K562 (cell line): Measurements from ENCODE around the gene PRLHR. TPM values are rescaled to one million over a fixed set of nuclear protein-coding genes. Genes with fewer than 3 reads are reported as not detected.

Source experiments
- ATAC-seq: fragments of 200-7000 bp; cut with Tn5 transposase; 3 replicates; pipeline ENCODE4 v1.9.1; 2020; ENCODE audit warnings: moderate library complexity
- BruUV-seq: library from RNA; stranded (reverse); fragments of 400-500 nt; replicated peaks from 2 replicates; lab custom pipeline; 2021; lab: Mats Ljungman, UMichigan
- CTCF ChIA-PET: fragments of 300-600 bp; formaldehyde crosslinking; extraction: SDS; loops from one replicate; lab custom pipeline; 2021; ENCODE audit warnings: low intra/inter-chr PET ratio; lab: Yijun Ruan, JAX
- POLR2A ChIA-PET: fragments of 300-600, 350-650 bp; sonication (Branson Sonifier 250); formaldehyde crosslinking; extraction: SDS; loops from one replicate; lab custom pipeline; 2021; ENCODE audit warnings: antibody characterized with exemption, inconsistent platforms; lab: Yijun Ruan, JAX
- DNase-seq, 4 experiments: peaks; one replicate each; pipeline versions ENCODE4 v3.0.0 to v3.0.0-alpha.2; 2011 to 2018; ENCODE audit warnings: low spot score in 3 of 4, mixed read lengths in 3 of 4; ENCODE audit errors: extremely low read depth in 1 of 4
- FAIRE-seq: peaks from 2 replicates; lab custom pipeline; 2011; peaks lifted over from hg19 to GRCh38; lab: Jason Lieb, UNC
- H2AFZ ChIP-seq: 2 replicates; pipeline ENCODE4 v1.6.0; 2011; ENCODE audit warnings: low read depth, low read length, control low read depth, inconsistent platforms
- H3K27ac ChIP-seq: fragments of 200-600 bp; 3 replicates; pipeline ENCODE4 v1.8.0; 2011; ENCODE audit warnings: low read depth, mild to moderate bottlenecking, control low read depth, inconsistent platforms, low read length, moderate library complexity, mixed read lengths; ENCODE audit errors: extremely low read depth
- H3K27me3 ChIP-seq, 2 experiments: fragments of 300-600 bp in 1 of 2; 2 replicates in 1 of 2; 3 replicates in 1 of 2; pipeline versions ENCODE4 v1.6.0 to v1.8.0; 2011; ENCODE audit warnings: inconsistent platforms in 2 of 2, low read length in 2 of 2, mild to moderate bottlenecking in 1 of 2, mixed read lengths in 1 of 2, moderate library complexity in 1 of 2; ENCODE audit not compliant: control insufficient read depth in 2 of 2, insufficient read depth in 2 of 2
- H3K36me3 ChIP-seq: fragments of 300-600 bp; 3 replicates; pipeline ENCODE4 v1.8.0; 2011; ENCODE audit warnings: mild to moderate bottlenecking, low read length, inconsistent platforms; ENCODE audit not compliant: control insufficient read depth, insufficient read depth
- H3K4me1 ChIP-seq, 2 experiments: fragments of 200-600 bp in 1 of 2; replicated peaks in 1 of 2; 2 replicates in 1 of 2; 3 replicates in 1 of 2; pipeline versions ENCODE4 v1.5.1 to v1.8.0; 2011; ENCODE audit warnings: inconsistent platforms in 2 of 2, low read length in 2 of 2, mild to moderate bottlenecking in 1 of 2, mixed read lengths in 1 of 2, moderate library complexity in 1 of 2; ENCODE audit not compliant: control insufficient read depth in 2 of 2, insufficient read depth in 2 of 2
- H3K4me2 ChIP-seq: 2 replicates; pipeline ENCODE4 v1.6.1; 2011; ENCODE audit warnings: low read length, control low read depth, inconsistent platforms, mixed read lengths; ENCODE audit not compliant: insufficient read depth
- H3K4me3 ChIP-seq: fragments of 200-600 bp; sonication (generic), shearing (Covaris generic); 2 replicates; pipeline ENCODE4 v1.5.1; 2016; ENCODE audit warnings: control low read depth, inconsistent platforms
- H3K79me2 ChIP-seq: fragments of 200-600 bp; 3 replicates; pipeline ENCODE4 v1.8.0; 2011; ENCODE audit warnings: low read length, inconsistent platforms; ENCODE audit not compliant: control insufficient read depth, insufficient read depth
- H3K9ac ChIP-seq, 2 experiments: 2 replicates each; pipeline versions ENCODE4 v1.6.0 to v1.6.1; 2011; ENCODE audit warnings: low read depth in 2 of 2, low read length in 2 of 2, control low read depth in 1 of 2, inconsistent platforms in 1 of 2, mild to moderate bottlenecking in 1 of 2, mixed read lengths in 1 of 2; ENCODE audit not compliant: insufficient read depth in 1 of 2
- H3K9me1 ChIP-seq: one replicate; pipeline ENCODE4 v1.6.0; 2011; ENCODE audit warnings: inconsistent platforms, mild to moderate bottlenecking, low read length, moderate library complexity; ENCODE audit not compliant: control insufficient read depth, insufficient read depth
- H3K9me3 ChIP-seq: replicated peaks from 2 replicates; pipeline ENCODE4 v1.5.1; 2011; ENCODE audit warnings: low read depth, low read length, inconsistent platforms; ENCODE audit not compliant: control insufficient read depth, insufficient read depth
- H4K20me1 ChIP-seq: replicated peaks from 2 replicates; pipeline ENCODE4 v1.6.1; 2011; ENCODE audit warnings: low read length, inconsistent platforms, mixed read lengths; ENCODE audit not compliant: control insufficient read depth, insufficient read depth
- CHAMP1 ChIP-seq: fragments of 450-650 bp; IDR thresholded peaks from 2 replicates; pipeline ENCODE4 v1.6.1; 2016; ENCODE audit warnings: mild to moderate bottlenecking
- ESRRB ChIP-seq: fragments of 250-450 bp; sonication (Bioruptor Pico); IDR thresholded peaks from 2 replicates; pipeline ENCODE4 v1.5.0; 2020; ENCODE audit warnings: mild to moderate bottlenecking, moderate library complexity, borderline replicate concordance
- FOXM1 ChIP-seq, 2 experiments: fragments of 450-650 bp in 1 of 2; sonication (generic) in 1 of 2; formaldehyde crosslinking in 1 of 2; IDR thresholded peaks; 2 replicates each; pipeline versions ENCODE4 v1.6.1 to v1.9.0; 2017 to 2022; ENCODE audit warnings: low read depth in 2 of 2, mild to moderate bottlenecking in 2 of 2, missing genetic modification reagents in 1 of 2, moderate library complexity in 1 of 2
- HNRNPH1 ChIP-seq: fragments of 200-400 bp; formaldehyde crosslinking; optimal IDR thresholded peaks from 2 replicates; pipeline ENCODE3; 2017; ENCODE audit warnings: low read depth, mild to moderate bottlenecking, low read length, moderate library complexity
- IRF9 ChIP-seq: fragments of 450-650 bp; IDR thresholded peaks from 2 replicates; pipeline ENCODE4 v1.6.1; 2016; ENCODE audit warnings: missing biosample characterization, missing genetic modification characterization
- MIER1 ChIP-seq: fragments of 450-650 bp; IDR thresholded peaks from 2 replicates; pipeline ENCODE4 v1.6.1; 2016; ENCODE audit warnings: antibody characterized with exemption, mild to moderate bottlenecking, low read depth
- NFIX ChIP-seq: fragments of 250-450 bp; sonication (Bioruptor Pico); IDR thresholded peaks from 2 replicates; pipeline ENCODE4 v1.4.0; 2020; ENCODE audit warnings: low read depth, mild to moderate bottlenecking, moderate library complexity
- NFXL1 ChIP-seq: fragments of 450-650 bp; formaldehyde crosslinking; IDR thresholded peaks from 2 replicates; pipeline ENCODE4 v1.4.0; 2021; ENCODE audit warnings: mild to moderate bottlenecking
- NONO ChIP-seq, 2 experiments: fragments of 200-400 bp in 1 of 2; fragments of 450-650 bp in 1 of 2; formaldehyde crosslinking in 1 of 2; IDR thresholded peaks; 2 replicates each; pipeline ENCODE4 v1.6.1; 2017; ENCODE audit warnings: low read depth in 2 of 2, mild to moderate bottlenecking in 2 of 2, moderate library complexity in 2 of 2, low read length in 1 of 2
- PHB2 ChIP-seq: fragments of 450-650 bp; IDR thresholded peaks from 2 replicates; pipeline ENCODE4 v1.6.1; 2017; ENCODE audit warnings: low read depth
- RAD21 ChIP-seq, 2 experiments: fragments of 250-450 bp in 1 of 2; fragments of 450-650 bp in 1 of 2; sonication (Bioruptor Pico) in 1 of 2; formaldehyde crosslinking in 1 of 2; IDR thresholded peaks in 1 of 2; conservative IDR thresholded peaks in 1 of 2; 2 replicates each; pipeline versions ENCODE4 v1.4.0 to v1.8.0; 2020 to 2022; ENCODE audit warnings: mild to moderate bottlenecking in 2 of 2, moderate library complexity in 1 of 2
- RBM14 ChIP-seq: fragments of 200-400 bp; formaldehyde crosslinking; IDR thresholded peaks from 2 replicates; pipeline ENCODE4 v1.6.1; 2018; ENCODE audit warnings: low read depth, mild to moderate bottlenecking, low read length, moderate library complexity, borderline replicate concordance; ENCODE audit not compliant: insufficient read depth
- SMARCB1 ChIP-seq: IDR thresholded peaks from 2 replicates; pipeline ENCODE4 v1.6.1; 2011; ENCODE audit warnings: improper control_type of control experiment, low read depth; ENCODE audit not compliant: insufficient read length
- TAF15 ChIP-seq: fragments of 200-400 bp; formaldehyde crosslinking; IDR thresholded peaks from 2 replicates; pipeline ENCODE4 v1.6.1; 2017; ENCODE audit warnings: mild to moderate bottlenecking, low read depth, low read length, moderate library complexity
- ZNF217 ChIP-seq: sonication (generic); formaldehyde crosslinking; IDR thresholded peaks from 2 replicates; pipeline ENCODE4 v1.8.0; 2022; ENCODE audit warnings: mild to moderate bottlenecking, missing genetic modification reagents
- ZNF23 ChIP-seq: fragments of 250-450 bp; sonication (Bioruptor Pico); IDR thresholded peaks from 2 replicates; pipeline ENCODE4 v1.4.0; 2020; ENCODE audit warnings: mild to moderate bottlenecking
- ZNF449 ChIP-seq: fragments of 250-450 bp; sonication (Bioruptor Pico); IDR thresholded peaks from 2 replicates; pipeline ENCODE4 v1.8.0; 2022; ENCODE audit warnings: moderate library complexity, mild to moderate bottlenecking, inconsistent platforms
- WGBS: fragments of 100-300 bp; shearing (Covaris generic); methylation state at CpG from one replicate; pipeline ENCODE4 v1.1.6; 2016; ENCODE audit warnings: low coverage, mixed read lengths; ENCODE audit not compliant: insufficient coverage; ENCODE audit errors: missing lambda C conversion rate; 5-methylcytosine and 5-hydroxymethylcytosine counted together
- in situ Hi-C: fragments of 300-500 bp; cut with MboI; formaldehyde crosslinking; loops from 4 replicates; pipeline ENCODE4 v1.15.0; 2018; ENCODE audit warnings: inconsistent platforms, mixed read lengths
- intact Hi-C: fragments of 100-400 bp; cut with micrococcal nuclease; formaldehyde crosslinking; loops from 2 replicates; pipeline ENCODE4 v1.14.2; 2022
- polyA plus RNA-seq, 8 experiments: library from polyadenylated mRNA; depleted of rRNA in 4 of 8; stranded (reverse) in 5 of 8; unstranded in 3 of 8; fragments of >200 nt; fragmentation: Nextera tagmentation in 2 of 8; fragmentation: Illumina TruSeq in 1 of 8; extraction: Ambion mirVana in 2 of 8; extraction: Trizol in 1 of 8; gene quantifications; 2 replicates each; pipeline versions ENCODE4 v1.2.1 to v1.2.3, GENCODE V29; 2011 to 2014; ENCODE audit warnings: inconsistent platforms in 1 of 8, missing spikeins in 1 of 8
- total RNA-seq, 7 experiments: library from RNA; depleted of rRNA in 6 of 7; stranded (reverse); fragments of >200 nt in 6 of 7; fragmentation: Illumina TruSeq in 2 of 7; extraction: Trizol in 2 of 7; gene quantifications; 2 replicates each; pipeline versions ENCODE4 v1.2.1 to v1.2.3, GENCODE V29; 2011 to 2021; ENCODE audit warnings: low replicate concordance in 1 of 7

PRLHR gene
- total and polyA plus RNA-seq, 9 of the 15 experiments (the other 6 are each of a cell fraction or from before 2014, with no cell fraction given): not detected

- POLR2A ChIA-PET: no interaction called here
- DNase-seq (no peak), FAIRE-seq (no peak)
- H3K36me3 ChIP-seq: no peaks in the 10 kb centered on the region
- no peaks in the 10 kb centered on the region for H3K79me2 ChIP-seq
- no peaks in the 10 kb centered on the region for H3K9me1 ChIP-seq
- H3K27me3 ChIP-seq: peaks cover 0 to 8% of the 10 kb centered on the region in 2 experiments; a peak in 2 of 5 replicates
- no peaks in the 10 kb centered on the region for H3K4me1 ChIP-seq
- no peak for TF ChIP-seq MIER1
- TF ChIP-seq ZNF23 (CRISPR knock-in tag): no peak
- no peak for TF ChIP-seq HNRNPH1
- TF ChIP-seq NFXL1 (CRISPR knock-in tag): no peak
- no peak for TF ChIP-seq NFIX (CRISPR knock-in tag)
- TF ChIP-seq SMARCB1: no peak
- TF ChIP-seq ZNF449 (CRISPR knock-in tag): no peak
- no peak for TF ChIP-seq PHB2
- no peak for TF ChIP-seq CHAMP1
- no peak for TF ChIP-seq FOXM1 (IDR thresholded peaks at IDR 0.05; ENCODE audit: low read depth)
- TF ChIP-seq FOXM1 (CRISPR knock-in tag; IDR thresholded peaks at IDR 0.05; ENCODE audit: low read depth): no peak
- TF ChIP-seq RAD21 (CRISPR knock-in tag; conservative IDR thresholded peaks at IDR 0.05 in 1 of 2, IDR thresholded peaks at IDR 0.05 in 1 of 2): no peak
- no peak for TF ChIP-seq ZNF217 (CRISPR knock-in tag)
- TF ChIP-seq NONO (IDR thresholded peaks at IDR 0.05; ENCODE audit: low read depth in 2 of 2, low read length in 1 of 2): no peak
- no peak for TF ChIP-seq TAF15
- TF ChIP-seq IRF9 (tag): no peak
- no peak for TF ChIP-seq ESRRB (CRISPR knock-in tag)
- no peak for TF ChIP-seq RBM14
- TF ChIP-seq, all 486 proteins: peak for 0
- no TSS peak for BruUV-seq
- CTCF ChIA-PET: no interaction called here
- intact Hi-C loops: no loop called here
- H4K20me1 ChIP-seq: no peaks in the 10 kb centered on the region
- no peak overlapping the region for H3K4me3 ChIP-seq
- no peak overlapping the region for H2AFZ ChIP-seq
- no peak overlapping the region for H3K4me2 ChIP-seq
- no peaks in the 10 kb centered on the region for H3K9me3 ChIP-seq
- ATAC-seq: no peak
- H3K9ac ChIP-seq: no peak overlapping the region
- no peak overlapping the region for H3K27ac ChIP-seq
- WGBS: 0% methylated on average over 2 of the region's 2 CpGs
- in situ Hi-C loops: no loop called here
Measured at GRCh38 chr10:118642228-118642627, 46.8 kb upstream of the PRLHR start.
